ENCODE measurements around the gene TNFRSF8.

TNFRSF8 gene

GRCh38 chr1:12161662-12162458 lies 98.8 kb downstream of the TNFRSF8 start:
- Histone ChIP-seq H3K27me3 (ENCODE audit: low read length) (no peaks in the 10 kb centered on the region), H4K20me1 (ENCODE audit: low read depth, low read length) (no peaks in the 10 kb centered on the region), H3K9me2 (replicated peaks; ENCODE audit: insufficient read depth, low read length) (no peaks in the 10 kb centered on the region), H3K9me3 (ENCODE audit: insufficient read depth, low read length) (no peaks in the 10 kb centered on the region), H3K79me2 (ENCODE audit: insufficient read depth, low read length) (no peaks in the 10 kb centered on the region), H3K4me3 (ENCODE audit: insufficient read depth, low read length, poor library complexity, severe bottlenecking) (no peak overlapping the region), H3K36me3 (ENCODE audit: low read length) (no peaks in the 10 kb centered on the region), H3K4me2 (ENCODE audit: low read depth, low read length, poor library complexity, severe bottlenecking) (peak overlapping the region; percentile 7), H3F3A (ENCODE audit: insufficient read depth) (no peaks in the 10 kb centered on the region), H3K9ac (ENCODE audit: low read length) (no peak overlapping the region; the same call in 1 of the 2 replicates), H3K27ac (ENCODE audit: low read depth, low read length) (peak overlapping the region; percentile 43), H2AFZ (ENCODE audit: low read depth, low read length, severe bottlenecking) (peak overlapping the region; percentile 15)
- TF ChIP-seq CTCF (IDR thresholded peaks at IDR 0.05; ENCODE audit: insufficient read depth, low read length, poor library complexity, severe bottlenecking) (no peak), EZH2phosphoT487 (conservative IDR thresholded peaks at IDR 0.05; ENCODE audit: low read length) (no peak)

DNA sequence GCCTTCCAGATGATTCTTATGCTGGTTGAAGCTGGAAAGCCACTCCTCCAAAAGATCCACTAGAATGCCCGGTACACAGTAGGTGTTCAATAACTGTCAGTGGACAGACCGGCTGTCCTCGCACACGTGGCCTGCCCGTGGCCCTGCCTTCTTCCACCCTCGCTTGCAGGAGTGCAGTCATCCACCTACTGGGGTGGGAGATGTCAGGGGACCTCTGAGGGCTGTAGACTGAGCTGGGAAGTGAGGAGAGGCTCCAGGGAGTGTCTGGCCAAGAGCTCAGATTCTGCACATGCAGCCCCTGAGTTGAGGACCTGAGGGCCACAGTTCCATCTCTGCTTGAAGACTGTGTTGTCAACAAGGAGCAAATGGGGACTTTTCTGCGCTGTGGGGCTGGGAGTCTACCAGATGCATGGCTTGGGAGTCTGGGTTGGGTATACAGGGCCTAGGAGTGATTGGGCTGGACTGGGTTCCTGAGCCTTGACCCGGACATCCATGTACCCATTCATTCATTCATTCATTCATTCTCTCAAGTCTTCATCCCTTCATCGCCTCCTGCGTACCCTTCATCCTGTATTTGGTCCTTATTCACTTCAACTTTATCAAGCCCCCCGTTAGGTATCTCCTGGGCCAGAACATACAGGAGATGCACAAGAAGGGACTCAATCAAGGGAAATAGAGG lies 99.5 kb downstream of the TNFRSF8 start:
- Histone ChIP-seq H3K27ac (ENCODE audit: low read depth, low read length) (peak overlapping the region; percentile 43), H2AFZ (ENCODE audit: low read depth, low read length, severe bottlenecking) (no peak overlapping the region), H3K79me2 (ENCODE audit: insufficient read depth, low read length) (no peaks in the 10 kb centered on the region), H3F3A (ENCODE audit: insufficient read depth) (no peaks in the 10 kb centered on the region), H3K4me2 (ENCODE audit: low read depth, low read length, poor library complexity, severe bottlenecking) (peak overlapping the region; percentile 7), H3K27me3 (ENCODE audit: low read length) (no peaks in the 10 kb centered on the region), H4K20me1 (ENCODE audit: low read depth, low read length) (no peaks in the 10 kb centered on the region), H3K9me2 (replicated peaks; ENCODE audit: insufficient read depth, low read length) (no peaks in the 10 kb centered on the region), H3K4me3 (ENCODE audit: insufficient read depth, low read length, poor library complexity, severe bottlenecking) (no peak overlapping the region), H3K9me3 (ENCODE audit: insufficient read depth, low read length) (no peaks in the 10 kb centered on the region), H3K9ac (ENCODE audit: low read length) (no peak overlapping the region; the same call in 1 of the 2 replicates), H3K36me3 (ENCODE audit: low read length) (no peaks in the 10 kb centered on the region)
- TF ChIP-seq EZH2phosphoT487 (conservative IDR thresholded peaks at IDR 0.05; ENCODE audit: low read length) (no peak), CTCF (IDR thresholded peaks at IDR 0.05; ENCODE audit: insufficient read depth, low read length, poor library complexity, severe bottlenecking) (no peak)

DNA sequence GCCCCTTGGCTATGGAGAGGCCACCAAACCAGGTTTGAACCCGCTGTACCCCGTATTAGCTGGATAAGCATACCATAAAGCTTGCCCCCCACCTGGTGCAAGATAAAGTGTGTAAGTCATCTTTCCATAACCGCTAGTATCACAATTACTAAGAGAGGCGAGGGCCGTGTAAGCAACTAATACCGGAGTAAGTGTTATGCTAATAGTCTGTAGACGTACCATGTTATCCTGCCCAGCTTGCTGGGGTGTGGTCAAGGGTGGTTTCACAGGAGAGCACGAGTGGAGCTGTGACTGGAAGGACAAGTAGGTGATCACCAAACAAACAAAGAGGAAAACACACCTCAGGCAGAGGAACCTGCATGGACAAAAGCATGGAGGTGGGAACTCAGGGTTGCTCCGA lies 100.1 kb downstream of the TNFRSF8 start:
- no peaks in the 10 kb centered on the region for H3K36me3 ChIP-seq (ENCODE audit: low read length)
- H4K20me1 ChIP-seq (ENCODE audit: low read depth, low read length), result no peaks in the 10 kb centered on the region
- no peak overlapping the region for H3K9ac ChIP-seq (ENCODE audit: low read length)
- H3K79me2 ChIP-seq (ENCODE audit: insufficient read depth, low read length), result no peaks in the 10 kb centered on the region
- H3K9me2 ChIP-seq (replicated peaks; ENCODE audit: insufficient read depth, low read length), result no peaks in the 10 kb centered on the region
- H3K9me3 ChIP-seq (ENCODE audit: insufficient read depth, low read length), result no peaks in the 10 kb centered on the region
- no peak overlapping the region for H2AFZ ChIP-seq (ENCODE audit: low read depth, low read length, severe bottlenecking)
- TF ChIP-seq EZH2phosphoT487 (conservative IDR thresholded peaks at IDR 0.05; ENCODE audit: low read length) (no peak), CTCF (IDR thresholded peaks at IDR 0.05; ENCODE audit: insufficient read depth, low read length, poor library complexity, severe bottlenecking) (no peak)
- no peaks in the 10 kb centered on the region for H3F3A ChIP-seq (ENCODE audit: insufficient read depth)
- H3K27ac ChIP-seq (ENCODE audit: low read depth, low read length), result no peak overlapping the region
- H3K4me3 ChIP-seq (ENCODE audit: insufficient read depth, low read length, poor library complexity, severe bottlenecking), result no peak overlapping the region
- no peaks in the 10 kb centered on the region for H3K27me3 ChIP-seq (ENCODE audit: low read length)
- no peak overlapping the region for H3K4me2 ChIP-seq (ENCODE audit: low read depth, low read length, poor library complexity, severe bottlenecking)

Measured in SU-DHL-6 (cell line).